HG03064 (cell line): ENCODE measurements around the gene ZNF48.

ENCODE experiments used
- ATAC-seq: cut with Tn5 transposase; IDR thresholded peaks from one replicate; pipeline ENCODE4 v1.9.1; 2021; ENCODE audit warnings: low read depth; ENCODE audit not compliant: unreplicated experiment

The ZNF48 gene

GRCh38 chr16:30395155-30395991 is at the start of gene ZNF48:
TSS of gene ZNF48 (plus strand) at chr16:30395420. CDS start at chr16:30395795, 375 bp downstream.
- peak; percentile 49 for ATAC-seq

GRCh38 chr16:30346286-30346685 is 48.9 kb upstream of the ZNF48 start:
- ATAC-seq = no peak

GRCh38 chr16:30348113-30348512 is 47.1 kb upstream of the ZNF48 start:
- no peak for ATAC-seq

- ATAC-seq = no peak
Measured at GRCh38 chr16:30348929-30349328, 46.3 kb upstream of the ZNF48 start.

DNA sequence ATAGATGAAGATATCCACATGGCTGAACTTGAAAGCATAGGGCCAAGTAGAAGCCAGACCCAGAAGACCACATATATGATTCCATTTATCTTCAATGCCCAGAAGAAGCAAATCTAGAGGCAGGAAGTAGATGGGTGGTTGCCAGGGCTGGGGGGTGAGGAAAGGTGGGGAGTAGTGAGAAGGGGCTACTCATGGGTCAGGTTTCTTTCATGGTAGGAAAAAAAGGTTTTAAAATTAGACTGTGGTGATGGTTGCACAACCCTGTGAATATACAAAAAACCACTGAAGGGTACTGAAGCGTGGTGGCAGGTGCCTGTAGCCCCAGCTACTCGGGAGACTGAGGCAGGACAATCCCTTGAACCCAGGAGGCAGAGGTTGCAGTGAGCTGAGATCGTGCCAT is 45.5 kb upstream of the ZNF48 start:
- no peak for ATAC-seq

GRCh38 chr16:30350134-30350871 is 44.9 kb upstream of the ZNF48 start:
- ATAC-seq = peak; percentile 52

- ATAC-seq = no peak
Measured at GRCh38 chr16:30351001-30351441, 44.2 kb upstream of the ZNF48 start.

DNA sequence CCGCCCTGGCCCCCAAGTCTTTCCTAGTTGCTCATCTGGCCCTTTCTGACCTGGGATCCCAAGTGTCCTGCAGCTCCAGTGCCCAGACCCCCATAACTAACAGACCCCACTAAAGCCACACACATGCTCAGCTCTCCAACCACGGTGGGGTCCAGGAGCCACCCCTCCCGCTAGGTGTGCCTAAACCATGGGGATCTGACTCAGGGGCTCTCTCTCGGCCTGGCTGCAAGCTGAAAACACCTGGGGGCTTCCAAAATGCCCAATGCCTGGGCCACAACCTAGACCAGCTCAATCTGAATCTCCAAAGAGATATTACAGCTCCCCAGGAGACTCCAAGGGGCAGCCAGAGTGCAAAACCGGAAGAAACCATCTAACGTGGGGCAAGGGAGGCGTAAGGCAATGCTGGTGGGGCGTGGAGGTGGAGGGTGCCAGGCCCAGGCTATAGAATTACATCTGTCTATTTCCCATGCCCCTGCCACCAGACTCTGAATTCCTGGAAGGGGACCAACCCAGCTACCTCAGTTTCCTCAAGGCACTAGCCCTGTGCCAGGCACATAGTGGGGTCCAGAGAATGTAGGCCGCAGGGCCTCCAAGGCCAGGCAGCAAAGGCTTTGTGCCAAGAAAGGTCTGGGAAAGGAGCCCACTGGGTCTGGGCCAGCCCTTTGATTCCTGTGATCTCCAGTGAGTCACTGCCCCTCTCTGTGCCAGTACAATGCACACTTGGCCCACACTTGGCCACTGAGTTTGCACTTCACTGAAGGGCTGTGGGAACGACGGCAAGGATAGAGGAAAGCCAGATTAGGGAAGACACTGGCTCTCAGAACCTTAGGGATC is 43.4 kb upstream of the ZNF48 start:
- ATAC-seq = no peak

- no peak for ATAC-seq
Measured at GRCh38 chr16:30352488-30353401, 42.5 kb upstream of the ZNF48 start.

DNA sequence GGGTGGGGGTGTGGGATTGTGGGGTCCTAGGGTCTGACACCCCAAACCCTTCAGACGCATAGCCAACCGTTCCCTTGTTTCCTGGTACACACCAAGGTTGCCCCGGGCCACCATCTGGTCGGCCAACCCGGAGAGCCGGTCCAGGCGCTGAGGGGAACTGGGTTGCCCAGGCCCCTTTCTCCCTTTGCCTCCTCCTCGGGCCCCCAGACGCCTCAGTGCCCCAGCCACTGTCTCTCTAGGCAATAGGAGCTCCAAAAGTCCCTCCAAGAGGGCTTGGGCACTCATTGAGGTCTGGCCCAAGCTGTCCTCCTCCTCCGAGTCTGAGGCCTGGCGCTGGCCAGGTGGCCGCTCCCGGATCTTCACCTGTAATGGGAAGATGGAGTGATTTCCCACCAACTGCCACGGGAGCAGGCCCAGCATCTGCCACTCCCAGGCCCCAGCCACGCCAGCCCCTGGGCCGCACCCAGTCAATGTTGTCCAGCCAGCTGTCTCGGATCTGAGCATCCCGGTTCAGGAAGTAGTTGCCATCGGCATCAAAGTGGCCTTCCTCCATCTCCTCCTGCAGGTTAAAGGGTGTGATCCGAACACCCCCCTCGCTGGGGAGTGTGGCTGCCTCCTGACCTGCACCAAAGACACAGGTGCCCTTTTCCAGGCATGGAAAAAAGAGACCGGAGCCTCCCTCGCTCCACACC is 41.6 kb upstream of the ZNF48 start:
- no peak for ATAC-seq

GRCh38 chr16:30354423-30355143 is 40.6 kb upstream of the ZNF48 start:
- ATAC-seq = no peak

DNA sequence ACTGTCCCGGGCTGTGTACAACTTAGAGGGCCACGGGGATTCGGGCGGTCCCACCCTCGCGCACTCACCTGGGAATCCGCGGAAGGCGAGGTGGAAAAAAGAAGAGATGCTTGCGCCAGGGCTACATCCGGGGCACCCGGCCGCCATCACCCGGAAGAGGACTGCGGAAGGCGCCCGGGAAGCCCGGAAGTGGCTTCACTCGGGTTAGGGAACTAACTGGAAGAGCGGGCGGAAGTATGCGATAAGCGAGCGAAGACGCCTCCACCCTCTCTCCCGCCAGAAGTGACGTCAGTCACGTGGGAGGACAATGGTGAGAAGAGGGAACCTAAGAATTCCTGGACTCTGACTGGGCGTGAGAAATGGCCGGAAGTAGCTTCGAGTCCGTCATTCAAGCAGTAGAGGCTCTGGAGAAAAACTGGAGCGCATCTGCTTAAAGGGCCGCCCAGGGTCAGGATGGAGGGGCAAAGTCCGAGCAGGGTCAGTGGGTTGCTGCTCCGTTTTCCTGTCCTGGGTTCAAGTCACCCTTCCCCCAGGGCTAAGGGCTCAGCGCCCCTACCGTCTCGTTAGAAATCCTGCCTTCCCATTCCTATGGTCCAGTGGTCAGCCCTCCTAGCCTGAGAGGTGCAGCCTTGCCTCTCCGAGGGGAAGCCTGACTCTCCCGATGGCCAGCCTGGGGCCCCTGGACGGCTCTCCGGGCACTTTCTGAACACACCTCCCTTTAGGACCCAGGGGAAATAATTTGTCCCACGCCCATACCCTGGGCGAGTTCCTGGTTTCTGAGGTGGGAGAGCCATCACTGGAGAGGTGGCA is 39.9 kb upstream of the ZNF48 start, which contains the start of gene CD2BP2:
Gene CD2BP2, minus strand, starts transcription at position 165 of the 810 bp plus-strand sequence. CDS start 627 bp downstream, outside the sequence.
- ATAC-seq = peak; percentile 42

DNA sequence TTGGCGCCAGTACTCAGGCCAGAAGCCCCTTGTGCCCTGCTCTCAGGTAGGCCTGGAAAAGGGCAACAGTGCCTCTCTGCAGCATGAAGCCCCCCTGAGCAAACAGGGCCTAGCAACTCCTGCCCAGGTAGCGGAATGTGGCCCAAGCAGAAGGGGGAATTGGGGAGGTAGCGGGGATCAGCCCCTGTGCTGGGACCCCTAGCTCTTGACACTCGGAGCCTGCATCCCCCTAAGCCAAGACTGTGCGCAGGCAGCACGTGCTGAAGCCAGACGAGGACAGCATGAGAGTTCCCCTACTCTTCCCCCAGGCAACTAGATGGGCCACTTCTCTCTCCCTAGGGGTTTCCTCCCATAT is 39.3 kb upstream of the ZNF48 start:
- ATAC-seq = no peak

- no peak for ATAC-seq
Measured at GRCh38 chr16:30356401-30357084, 38.7 kb upstream of the ZNF48 start.

GRCh38 chr16:30357085-30357714 is 38.0 kb upstream of the ZNF48 start:
- no peak for ATAC-seq

DNA sequence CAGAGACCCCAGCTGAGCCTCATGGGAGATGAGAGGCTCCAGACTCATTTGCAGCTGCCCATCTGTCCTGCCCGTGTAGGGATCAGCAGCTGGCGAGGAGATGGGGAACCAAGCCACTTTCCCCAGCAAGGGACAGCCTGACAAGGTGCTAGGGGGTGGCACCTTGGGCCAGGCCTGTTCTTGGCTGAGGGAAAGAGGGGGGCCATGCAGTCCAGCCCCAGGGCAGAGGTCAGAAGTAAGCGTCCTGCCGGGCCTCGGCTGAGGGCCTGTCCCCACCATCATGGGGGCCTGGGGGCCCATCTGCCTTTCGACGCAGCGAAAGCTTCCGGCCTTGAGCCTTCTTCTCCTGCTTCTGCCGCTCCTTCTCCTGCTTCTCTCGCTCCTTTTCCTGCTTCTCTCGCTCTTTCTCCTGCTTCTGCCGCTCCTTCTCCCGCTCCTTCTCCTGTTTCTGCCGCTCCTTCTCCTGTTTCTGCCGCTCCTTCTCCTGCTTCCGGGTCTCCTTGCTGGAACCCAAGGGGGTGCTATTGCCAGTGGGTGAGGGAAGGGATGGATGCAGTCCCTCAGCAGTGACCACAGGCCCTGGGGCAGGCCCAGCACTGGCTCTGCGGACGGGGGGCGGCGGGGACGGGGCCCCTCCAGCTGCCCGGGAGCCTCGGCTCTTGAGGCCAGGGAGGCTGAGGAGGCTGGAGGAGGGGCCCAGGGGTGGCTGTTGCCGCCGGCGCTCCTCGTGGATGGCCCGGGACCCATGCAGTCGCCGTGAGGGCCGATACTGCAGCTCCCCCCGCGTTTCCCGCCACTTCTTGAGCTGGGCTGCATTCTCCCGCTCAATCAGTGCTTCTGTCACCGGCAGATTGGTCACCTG is 37.3 kb upstream of the ZNF48 start:
- no peak for ATAC-seq
